Dedifferentiated amniotic fluid mesenchymal stem cell (primary cell): Measurements from ENCODE around the gene CCDC154.

Experiments used
- DNase-seq: peaks from one replicate; pipeline ENCODE4 v3.0.0-alpha.2; 2016; ENCODE audit errors: extremely low spot score

Gene CCDC154

GRCh38 chr16:1436731-1437355 lies 7.5 kb downstream of the CCDC154 start:
- no peak for DNase-seq

DNA sequence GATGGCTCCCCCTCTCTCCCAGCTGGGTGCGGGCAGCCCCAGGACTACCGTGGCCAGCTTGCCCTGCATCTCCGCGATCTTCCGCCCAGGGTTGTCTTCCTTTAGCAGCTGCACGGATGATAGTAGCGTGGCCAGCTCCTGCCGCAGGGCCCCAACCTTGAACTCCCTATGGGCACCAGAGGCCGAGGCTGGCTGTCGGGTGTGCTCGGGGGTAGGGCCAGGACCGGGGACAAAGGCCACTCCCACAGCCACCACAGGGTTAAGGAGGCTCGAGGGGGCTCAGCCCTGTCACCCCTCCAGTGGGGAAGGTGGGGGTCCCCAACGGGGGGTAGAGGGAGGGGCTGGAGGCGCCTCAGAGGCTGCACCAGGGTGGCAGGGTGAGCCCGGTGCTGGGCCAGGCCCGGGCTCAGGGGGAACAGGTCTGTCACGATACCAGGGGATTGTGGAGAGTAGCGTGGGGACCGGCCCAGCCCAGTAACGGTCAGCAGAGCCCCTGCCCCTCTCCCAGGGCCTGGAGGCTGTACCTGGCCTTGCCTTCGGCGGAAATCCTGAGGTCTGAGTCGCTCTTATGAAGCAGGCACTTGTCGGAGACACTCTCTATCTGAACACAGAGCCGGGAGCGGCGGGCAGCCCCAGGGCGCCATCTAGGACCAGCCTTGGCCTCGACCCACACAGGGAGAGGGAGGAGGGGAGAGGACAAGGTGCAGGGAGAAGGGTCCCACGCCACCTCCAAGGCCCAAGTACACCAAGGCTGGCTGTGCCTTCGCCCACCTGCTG lies 8.2 kb downstream of the CCDC154 start:
- DNase-seq, result no peak

- no peak for DNase-seq
Observed at GRCh38 chr16:1434644-1435592, 9.4 kb downstream of the CCDC154 start.

DNA sequence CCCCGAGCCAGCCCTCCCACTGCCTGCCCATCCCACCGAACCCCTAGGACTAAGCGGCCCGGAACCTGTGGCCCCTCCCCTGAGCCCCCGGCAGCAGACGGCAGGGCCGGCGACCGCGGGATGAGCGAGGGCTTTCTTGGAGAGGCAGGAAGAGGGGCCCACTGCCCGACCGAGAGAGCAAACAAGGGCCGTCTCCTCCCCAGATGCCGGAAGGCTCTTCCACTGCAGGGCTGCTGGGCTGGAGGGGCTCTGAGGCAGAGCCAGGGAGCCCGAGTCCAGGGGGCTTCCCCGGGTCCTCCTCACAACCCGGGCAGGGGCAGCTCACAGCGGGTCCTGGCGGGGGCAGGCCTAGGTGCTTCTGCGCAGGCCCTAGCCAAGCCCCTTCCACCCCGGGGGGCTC lies 10.6 kb downstream of the CCDC154 start:
- no peak for DNase-seq

DNA sequence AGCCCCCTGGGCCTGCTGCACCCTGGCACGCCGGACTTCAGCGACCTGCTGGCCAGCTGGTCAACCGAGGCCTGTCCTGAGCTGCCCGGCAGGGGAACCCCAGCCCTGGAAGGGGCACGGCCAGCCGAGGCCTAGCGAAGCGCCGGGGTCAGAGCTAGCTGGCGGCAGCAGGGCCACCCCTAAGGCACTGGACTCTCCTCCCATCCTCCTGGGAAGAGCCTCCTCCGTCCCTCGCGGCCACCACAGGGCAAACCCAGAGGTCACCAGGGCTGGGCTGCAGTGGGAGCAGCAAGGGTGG lies 11.1 kb downstream of the CCDC154 start:
- DNase-seq, result no peak

DNA sequence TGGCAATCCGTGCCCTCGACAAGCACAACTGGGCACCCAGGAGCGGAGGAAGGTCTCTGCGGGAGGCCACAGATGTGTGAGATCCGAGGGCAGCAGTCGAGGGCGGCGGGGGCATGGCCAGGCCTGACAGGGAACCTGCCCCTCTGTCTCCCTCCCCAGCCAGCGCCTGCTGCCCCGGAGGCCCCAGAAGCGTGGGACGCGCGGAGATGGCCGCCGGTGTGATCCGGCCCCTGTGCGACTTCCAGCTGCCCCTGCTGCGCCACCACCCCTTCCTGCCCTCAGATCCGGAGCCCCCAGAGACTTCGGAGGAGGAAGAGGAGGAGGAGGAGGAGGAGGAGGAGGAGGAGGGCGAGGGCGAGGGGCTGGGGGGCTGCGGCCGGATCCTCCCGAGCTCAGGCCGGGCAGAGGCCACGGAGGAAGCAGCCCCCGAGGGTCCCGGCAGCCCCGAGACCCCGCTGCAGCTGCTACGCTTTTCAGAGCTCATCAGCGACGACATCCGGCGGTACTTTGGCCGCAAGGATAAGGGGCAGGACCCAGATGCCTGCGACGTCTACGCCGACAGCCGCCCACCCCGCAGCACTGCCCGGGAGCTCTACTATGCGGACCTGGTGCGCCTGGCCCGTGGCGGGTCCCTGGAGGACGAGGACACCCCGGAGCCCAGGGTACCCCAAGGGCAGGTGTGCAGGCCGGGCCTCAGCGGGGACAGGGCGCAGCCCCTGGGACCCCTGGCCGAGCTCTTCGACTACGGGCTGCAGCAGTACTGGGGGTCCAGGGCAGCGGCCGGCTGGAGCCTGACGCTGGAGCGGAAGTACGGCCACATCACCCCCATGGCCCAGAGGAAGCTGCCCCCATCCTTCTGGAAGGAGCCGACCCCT lies 11.7 kb downstream of the CCDC154 start:
- no peak for DNase-seq

DNA sequence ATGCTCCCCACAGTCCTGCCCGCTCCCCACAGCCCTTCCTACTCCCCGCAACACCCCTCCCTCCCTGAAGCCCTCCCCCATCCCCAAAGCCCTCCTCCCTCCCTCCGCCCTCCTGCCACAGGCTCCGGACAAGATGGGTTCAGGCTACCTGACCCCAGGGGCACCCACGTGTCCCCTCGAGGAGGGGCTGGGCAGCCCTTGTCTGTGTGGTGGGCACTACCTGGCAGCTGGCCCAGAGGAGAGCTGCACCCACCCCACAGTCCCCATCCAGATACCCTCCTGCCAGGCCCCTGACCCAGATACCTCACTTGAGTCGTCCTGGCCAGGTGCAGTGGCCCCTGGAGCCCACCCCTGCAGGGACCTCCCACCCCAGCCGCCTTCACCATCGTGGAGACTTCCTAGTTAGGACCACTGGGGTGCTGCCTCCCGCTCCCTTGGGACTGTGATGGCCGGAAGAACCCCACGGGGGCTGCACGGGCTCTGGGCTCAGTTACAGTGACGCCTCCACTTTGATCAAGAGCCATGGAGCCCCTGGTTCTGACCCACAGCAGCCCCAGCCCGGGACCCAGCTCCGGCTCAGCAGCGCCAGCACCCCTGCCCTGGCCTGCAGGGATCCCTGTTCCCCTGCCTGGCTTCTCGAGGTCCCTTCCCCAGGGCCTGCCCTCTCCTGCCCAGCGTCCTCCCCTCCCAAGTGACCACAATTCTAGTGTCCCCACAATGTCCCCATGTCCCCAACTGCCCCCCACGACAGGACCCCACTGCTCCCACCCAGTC lies 12.7 kb downstream of the CCDC154 start:
- no peak for DNase-seq

- DNase-seq, result no peak
Observed at GRCh38 chr16:1430759-1431496, 13.4 kb downstream of the CCDC154 start, which contains the start of gene PERCC1. Gene PERCC1, plus strand, starts transcription at chr16:1431078. Its CDS starts 1,516 bp downstream, at chr16:1432594.

GRCh38 chr16:1430214-1430758 lies 14.1 kb downstream of the CCDC154 start:
- no peak for DNase-seq

- no peak for DNase-seq
Observed at GRCh38 chr16:1429631-1430030, 14.7 kb downstream of the CCDC154 start.

DNA sequence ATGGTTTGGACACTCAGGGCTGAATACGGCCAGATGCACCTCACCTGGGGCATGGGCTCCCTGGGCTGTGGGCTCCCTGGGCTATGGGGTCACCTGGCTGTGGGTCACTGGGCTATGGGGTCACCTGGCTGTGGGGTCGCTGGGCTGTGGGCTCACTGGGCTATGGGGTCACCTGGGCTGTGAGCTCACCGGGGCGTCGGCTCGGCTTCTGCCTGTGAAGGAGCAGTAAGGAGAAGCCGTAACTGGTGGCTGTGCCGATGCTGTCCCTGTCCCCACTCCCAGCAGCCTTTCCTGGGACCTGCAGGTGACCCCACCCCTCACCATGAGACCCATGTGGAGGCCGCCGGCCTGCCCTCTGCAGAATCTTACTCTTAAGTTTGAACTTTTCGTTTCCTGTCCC lies 15.3 kb downstream of the CCDC154 start:
- DNase-seq, result no peak

DNA sequence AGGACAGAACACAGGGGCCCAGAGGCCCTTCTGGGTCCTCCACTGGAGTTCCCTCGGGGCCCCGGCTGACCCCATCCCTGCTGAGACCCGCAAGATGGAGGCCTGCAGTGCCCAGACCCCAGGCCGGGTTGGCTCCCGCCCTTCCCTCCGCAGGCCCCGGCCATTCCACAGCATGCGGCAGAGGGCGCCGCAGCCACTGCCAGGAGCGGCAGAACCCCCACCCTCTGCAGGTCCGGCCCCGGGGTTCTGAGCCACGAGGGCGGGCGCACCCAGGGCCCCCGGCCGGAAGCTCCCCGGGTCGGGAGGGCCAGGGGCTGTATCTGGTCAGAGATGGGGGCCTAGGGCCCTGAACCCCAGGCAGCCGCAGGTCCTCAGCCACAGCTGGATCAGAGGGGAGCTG lies 15.8 kb downstream of the CCDC154 start:
- DNase-seq, result no peak

GRCh38 chr16:1427473-1428461 lies 16.6 kb downstream of the CCDC154 start:
- DNase-seq, result no peak

GRCh38 chr16:1426734-1427471 lies 17.5 kb downstream of the CCDC154 start:
- DNase-seq, result no peak

DNA sequence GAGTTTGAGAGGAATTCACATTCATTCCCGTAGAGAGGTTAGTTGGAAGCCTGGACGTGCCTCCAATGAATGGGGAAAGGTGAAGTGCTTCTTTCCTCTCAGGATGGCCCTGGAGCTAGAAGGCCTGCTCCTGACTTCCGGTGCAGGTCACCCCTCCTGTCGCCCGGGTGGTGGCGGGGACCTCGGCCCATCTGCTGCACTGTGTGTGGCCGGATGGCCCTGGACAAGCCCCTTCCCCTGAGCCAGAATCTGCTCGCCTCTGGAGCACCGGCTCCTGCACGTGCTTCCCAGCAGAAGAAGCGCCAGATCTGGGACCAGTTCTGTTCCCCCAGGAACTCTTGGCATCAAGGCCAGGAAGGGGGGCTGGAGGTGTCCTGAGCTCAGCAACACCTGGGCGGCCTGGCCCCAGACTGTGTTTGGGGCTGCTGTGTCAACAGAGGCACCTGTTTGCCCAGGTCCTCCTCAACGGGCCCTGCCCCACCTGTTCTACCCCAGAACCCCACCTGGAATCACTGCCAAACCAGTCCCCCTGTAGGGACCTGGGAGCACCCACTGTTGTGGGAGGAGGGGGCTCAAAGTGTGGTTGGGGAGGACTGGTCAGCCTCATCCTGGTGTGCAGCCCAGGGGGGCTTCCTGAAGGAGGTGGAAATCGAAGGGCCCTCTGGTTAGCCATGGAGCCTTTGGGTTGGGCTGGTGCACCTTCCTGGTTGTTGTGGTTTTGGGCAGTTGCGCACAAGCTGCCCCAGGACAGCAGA lies 18.6 kb downstream of the CCDC154 start:
- DNase-seq, result no peak

DNA sequence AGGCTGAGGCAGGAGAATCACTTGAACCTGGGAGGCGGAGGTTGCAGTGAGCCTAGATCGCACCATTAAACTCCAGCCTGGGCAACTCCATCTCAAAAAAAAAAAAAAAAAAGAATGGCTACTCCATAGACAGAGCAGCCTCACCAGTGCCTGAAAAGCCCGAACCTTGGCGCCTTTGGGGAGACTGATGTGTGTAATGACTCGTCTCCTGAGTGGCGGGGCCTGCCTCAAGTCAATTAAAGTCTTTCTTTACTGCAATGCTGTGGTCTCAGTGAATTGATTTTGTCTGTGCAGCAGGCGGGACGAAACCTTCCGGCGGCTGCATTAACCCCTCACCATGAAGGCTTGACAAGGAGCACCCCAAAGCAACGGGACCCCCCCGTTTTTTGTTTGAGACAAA lies 20.3 kb downstream of the CCDC154 start:
- DNase-seq, result no peak

DNA sequence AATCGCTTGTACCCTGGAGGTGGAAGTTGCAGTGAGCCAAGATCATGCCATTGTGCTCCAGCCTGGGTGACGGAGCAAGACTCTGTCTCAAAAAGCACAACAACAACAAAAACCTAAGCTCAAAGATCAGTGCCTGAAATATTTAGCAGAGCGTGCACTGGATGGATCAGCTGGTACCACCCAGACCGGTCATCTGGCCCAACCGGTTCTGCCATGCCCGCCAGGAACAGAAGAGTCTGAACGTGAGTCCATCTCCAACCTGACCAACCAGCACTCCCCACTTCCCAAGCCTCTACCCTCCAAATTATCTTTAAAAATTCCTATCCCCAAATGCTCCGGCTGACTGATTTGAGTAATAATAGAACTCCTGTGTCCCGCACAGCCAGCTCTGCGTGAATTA lies 22.3 kb downstream of the CCDC154 start:
- no peak for DNase-seq
